GM23248 (cell line): ENCODE measurements around the gene SOX30.

Source experiments
- EZH2 ChIP-seq: fragments of 200-600 bp; sonication (generic); IDR thresholded peaks from 2 replicates; pipeline ENCODE4 v1.6.1; 2018; ENCODE audit warnings: antibody characterized with exemption, mild to moderate bottlenecking; ENCODE audit not compliant: insufficient read depth, poor library complexity, severe bottlenecking
- EZH2phosphoT487 ChIP-seq: fragments of 200-600 bp; sonication (generic); IDR thresholded peaks from 2 replicates; pipeline ENCODE4 v1.6.1; 2018; ENCODE audit warnings: antibody characterized with exemption, moderate library complexity, mild to moderate bottlenecking, low read depth; ENCODE audit not compliant: insufficient read depth

DNA sequence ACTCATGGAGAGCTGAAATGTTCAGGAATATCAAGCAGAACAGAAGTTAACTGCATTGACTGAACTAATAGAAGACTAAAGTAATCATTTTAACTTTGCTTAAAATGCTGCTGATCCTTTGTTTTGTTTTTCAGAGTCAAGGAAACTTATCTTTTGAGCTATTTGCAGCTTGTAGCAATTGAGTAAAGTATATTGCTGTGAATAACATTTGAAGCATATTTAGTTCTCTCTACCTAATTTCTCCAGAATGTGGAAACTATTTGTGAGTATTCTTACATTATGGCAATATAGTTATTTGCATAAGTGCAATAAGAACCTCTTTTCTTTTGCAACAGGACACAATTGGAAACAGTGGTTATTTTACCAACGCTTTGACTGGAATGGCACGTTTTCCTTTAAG is 5.3 kb upstream of the SOX30 start:
- no peak for TF ChIP-seq EZH2
- no peak for TF ChIP-seq EZH2phosphoT487
